Astrocyte of the cerebellum (primary cell): ENCODE measurements around the gene CSH2.

Experiments used
- DNase-seq: peaks from one replicate; pipeline ENCODE4 v3.0.0-alpha.2; 2011; ENCODE audit warnings: low read depth
- H3K4me3 ChIP-seq: 2 replicates; pipeline ENCODE4 v1.5.1; 2011; ENCODE audit warnings: mild to moderate bottlenecking, low read depth, low read length, moderate library complexity
- in situ Hi-C: cut with HindIII; loops from 2 replicates; pipeline ENCODE4 v1.10.0; 2017; ENCODE audit warnings: low sequenced_read_pairs
- TF ChIP-seq, protein P1 (sequence below): IDR thresholded peaks from 2 replicates; pipeline ENCODE4 v1.5.1; 2012; ENCODE audit warnings: low read length, low read depth, moderate library complexity, mild to moderate bottlenecking; ENCODE audit errors: missing control alignments

Gene CSH2

DNA sequence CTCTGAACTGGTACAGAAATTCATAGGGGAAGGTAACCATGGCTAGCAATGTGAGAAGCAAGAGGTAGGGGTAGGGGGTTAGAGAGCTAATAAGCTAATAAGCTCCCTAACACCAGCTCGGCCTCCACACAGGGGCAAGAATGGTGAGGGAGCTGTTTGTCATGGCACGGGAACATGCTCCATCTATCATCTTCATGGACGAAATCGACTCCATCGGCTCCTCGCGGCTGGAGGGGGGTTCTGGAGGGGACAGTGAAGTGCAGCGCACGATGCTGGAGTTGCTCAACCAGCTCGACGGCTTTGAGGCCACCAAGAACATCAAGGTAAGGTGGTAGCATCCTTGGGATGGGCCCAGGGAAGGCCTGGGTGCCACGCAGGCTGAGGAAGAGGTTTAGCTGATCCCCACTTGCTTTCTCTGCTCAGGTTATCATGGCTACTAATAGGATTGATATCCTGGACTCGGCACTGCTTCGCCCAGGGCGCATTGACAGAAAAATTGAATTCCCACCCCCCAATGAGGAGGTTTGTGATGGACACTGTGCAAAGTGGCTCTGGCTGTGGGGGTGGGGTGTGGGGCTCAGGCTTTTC, 42.5 kb downstream of the CSH2 start:
- in situ Hi-C loops: no loop called here
- TF ChIP-seq, protein P1, sequence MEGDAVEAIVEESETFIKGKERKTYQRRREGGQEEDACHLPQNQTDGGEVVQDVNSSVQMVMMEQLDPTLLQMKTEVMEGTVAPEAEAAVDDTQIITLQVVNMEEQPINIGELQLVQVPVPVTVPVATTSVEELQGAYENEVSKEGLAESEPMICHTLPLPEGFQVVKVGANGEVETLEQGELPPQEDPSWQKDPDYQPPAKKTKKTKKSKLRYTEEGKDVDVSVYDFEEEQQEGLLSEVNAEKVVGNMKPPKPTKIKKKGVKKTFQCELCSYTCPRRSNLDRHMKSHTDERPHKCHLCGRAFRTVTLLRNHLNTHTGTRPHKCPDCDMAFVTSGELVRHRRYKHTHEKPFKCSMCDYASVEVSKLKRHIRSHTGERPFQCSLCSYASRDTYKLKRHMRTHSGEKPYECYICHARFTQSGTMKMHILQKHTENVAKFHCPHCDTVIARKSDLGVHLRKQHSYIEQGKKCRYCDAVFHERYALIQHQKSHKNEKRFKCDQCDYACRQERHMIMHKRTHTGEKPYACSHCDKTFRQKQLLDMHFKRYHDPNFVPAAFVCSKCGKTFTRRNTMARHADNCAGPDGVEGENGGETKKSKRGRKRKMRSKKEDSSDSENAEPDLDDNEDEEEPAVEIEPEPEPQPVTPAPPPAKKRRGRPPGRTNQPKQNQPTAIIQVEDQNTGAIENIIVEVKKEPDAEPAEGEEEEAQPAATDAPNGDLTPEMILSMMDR: no peak
- no peak overlapping the region for H3K4me3 ChIP-seq
- no peak for DNase-seq

DNA sequence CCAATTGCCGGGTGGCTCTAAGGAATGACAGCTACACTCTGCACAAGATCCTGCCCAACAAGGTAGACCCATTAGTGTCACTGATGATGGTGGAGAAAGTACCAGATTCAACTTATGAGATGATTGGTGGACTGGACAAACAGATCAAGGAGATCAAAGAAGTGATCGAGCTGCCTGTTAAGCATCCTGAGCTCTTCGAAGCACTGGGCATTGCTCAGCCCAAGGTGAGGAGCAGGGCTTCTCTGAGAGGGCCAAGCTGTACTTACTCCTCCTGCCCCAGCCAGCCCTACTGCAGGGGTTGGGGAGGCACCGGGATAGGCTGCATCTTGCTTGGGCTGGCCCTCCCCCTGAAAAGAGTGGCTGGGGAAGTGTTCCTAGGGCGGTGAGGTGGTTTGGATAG, 43.2 kb downstream of the CSH2 start:
- DNase-seq: no peak
- H3K4me3 ChIP-seq: no peak overlapping the region
- TF ChIP-seq, protein P1: no peak
- in situ Hi-C loops: no loop called here

DNA sequence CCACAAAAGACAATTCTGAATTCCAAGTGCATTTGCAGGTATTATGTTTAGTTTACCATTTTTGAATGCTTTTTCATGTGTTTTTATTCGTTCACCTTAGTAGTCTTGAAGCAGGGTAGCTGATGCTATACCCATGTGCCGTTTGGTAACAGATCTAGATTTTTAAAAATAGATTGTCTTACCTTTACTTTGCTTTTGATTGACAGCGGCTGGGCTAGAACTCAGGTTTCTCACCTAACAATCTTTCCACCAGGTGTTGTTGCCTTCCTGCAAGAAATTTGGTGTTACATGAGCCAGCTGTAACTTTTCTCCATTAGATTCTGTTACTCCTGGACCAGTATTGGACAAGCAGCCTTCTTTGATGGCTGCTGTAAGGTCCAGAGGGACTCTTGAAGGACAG, 44.5 kb downstream of the CSH2 start:
- TF ChIP-seq, protein P1: no peak
- in situ Hi-C loops: no loop called here
- DNase-seq: no peak
- peak overlapping the region; percentile 98 for H3K4me3 ChIP-seq

DNA sequence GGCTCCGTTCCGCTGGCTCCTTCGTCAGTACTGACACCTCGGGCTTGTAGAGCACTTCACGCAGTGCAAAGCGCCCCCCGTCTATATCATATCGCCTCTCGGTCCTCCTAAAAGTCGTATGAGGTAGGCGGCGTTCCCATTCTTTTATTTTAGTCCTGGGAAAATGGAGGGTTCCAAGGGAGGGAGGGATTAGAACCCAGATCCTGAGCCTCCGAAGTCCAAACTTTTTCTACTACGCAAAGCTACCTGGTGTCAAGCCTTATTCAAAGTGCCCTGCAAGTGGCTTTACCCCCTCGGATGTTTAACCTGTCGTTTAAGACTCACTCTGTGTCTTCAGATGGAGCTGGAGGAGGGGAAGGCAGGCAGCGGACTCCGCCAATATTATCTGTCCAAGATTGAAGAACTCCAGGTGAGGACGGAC, 45.7 kb downstream of the CSH2 start:
- TF ChIP-seq, protein P1: no peak
- in situ Hi-C loops: no loop called here
- DNase-seq: no peak
- peak overlapping the region; percentile 98 for H3K4me3 ChIP-seq

DNA sequence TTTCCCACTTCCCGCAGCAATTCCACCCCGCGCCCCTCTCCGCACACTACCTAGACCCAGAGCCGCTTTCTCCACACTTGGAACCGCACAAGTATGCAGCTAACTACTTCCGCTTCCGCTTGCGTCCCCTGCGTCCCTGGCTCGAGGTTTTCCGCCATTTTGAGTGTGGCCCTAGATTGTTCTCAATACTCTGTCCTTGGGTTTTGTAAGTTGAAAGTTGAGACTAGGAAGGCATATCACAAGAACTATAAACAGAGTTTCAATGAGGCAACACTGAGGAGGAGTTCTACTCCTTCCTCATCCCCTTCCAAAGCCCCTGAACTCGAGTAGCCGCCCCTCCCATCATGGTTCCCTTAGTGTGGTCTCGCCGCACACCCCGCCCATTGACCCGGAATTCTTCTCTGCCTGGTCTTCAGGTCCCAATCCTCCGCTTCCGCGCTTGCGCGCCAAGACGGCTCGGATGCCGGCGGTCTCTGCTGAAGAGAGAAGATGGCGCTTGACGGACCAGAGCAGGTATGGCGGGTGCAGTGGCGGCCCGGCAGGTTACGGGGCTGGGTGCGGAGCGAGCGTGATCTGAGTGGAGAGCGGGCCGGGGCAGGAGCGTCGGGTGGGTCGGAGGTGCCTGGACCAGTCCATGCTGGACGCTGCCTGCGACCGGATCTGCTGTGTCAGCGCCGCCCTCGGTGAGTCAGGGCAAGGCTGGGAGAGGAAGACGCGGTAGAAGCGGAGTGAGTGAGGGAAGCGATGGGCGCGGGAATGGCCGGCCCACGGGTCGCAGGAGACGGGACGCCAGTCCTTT, 46.3 kb downstream of the CSH2 start, which contains the start of the genes FTSJ3 and PSMC5:
FTSJ3 (minus strand) TSS at position 662 of the 799 bp plus-strand sequence. CDS start 761 bp downstream, outside the sequence.
PSMC5 (plus strand) TSS at position 430 of the 799 bp plus-strand sequence; CDS start at position 490, 60 bp downstream.
- H3K4me3 ChIP-seq: peak within 1 kb of the TSS; percentile 98
- in situ Hi-C loops: no loop called here
- TF ChIP-seq, protein P1: peak; percentile 48
- DNase-seq: peak; percentile 91

DNA sequence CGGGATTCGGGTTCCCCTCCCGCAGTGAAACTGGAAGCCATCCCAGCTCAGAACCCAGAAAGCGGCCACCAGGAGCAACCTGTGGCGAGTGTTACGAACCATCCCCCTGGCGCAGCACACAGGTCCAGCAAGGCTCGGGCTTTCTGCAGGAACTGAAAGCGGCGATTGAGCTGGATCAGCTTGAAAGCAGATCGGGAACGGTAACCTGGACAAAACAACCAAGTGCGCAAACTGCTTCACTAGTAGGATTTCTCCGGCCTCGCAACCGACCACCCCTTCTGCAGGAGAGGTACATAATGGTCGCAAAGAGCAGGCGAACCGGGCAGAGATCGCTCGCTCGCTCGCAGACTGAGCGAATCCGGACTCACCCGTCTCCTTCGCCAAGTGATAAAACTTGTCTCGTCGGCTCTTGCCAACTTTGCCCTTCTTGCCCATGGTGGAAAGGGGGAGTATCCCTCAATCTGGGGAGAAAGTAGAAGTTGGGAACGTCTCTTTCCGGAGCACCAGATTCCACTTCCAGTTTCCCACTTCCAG, 46.9 kb downstream of the CSH2 start:
- peak overlapping the region; percentile 98 for H3K4me3 ChIP-seq
- in situ Hi-C loops: no loop called here
- no peak for DNase-seq
- TF ChIP-seq, protein P1: no peak
